Sigmoid colon (tissue), 4 donors: Measurements from ENCODE around the gene FAM131C.

Source experiments
- CTCF ChIP-seq, 4 experiments: fragments of 450-650 bp in 3 of 4; fragments of 200-600 bp in 1 of 4; IDR thresholded peaks; one replicate each; pipeline ENCODE4 v1.5.1; 2016 to 2019; ENCODE audit warnings: antibody characterized with exemption in 4 of 4, mild to moderate bottlenecking in 3 of 4, moderate library complexity in 2 of 4
- EP300 ChIP-seq, 4 donors: sonication (generic); formaldehyde crosslinking; IDR thresholded peaks; one replicate each; pipeline ENCODE4 v1.6.1; 2017; ENCODE audit warnings: antibody characterized with exemption in 4 of 4
- POLR2A ChIP-seq, 2 donors: fragments of 450-650 bp; IDR thresholded peaks; one replicate each; pipeline ENCODE4 v1.6.1; 2016; ENCODE audit warnings: antibody characterized with exemption in 2 of 2, mild to moderate bottlenecking in 2 of 2, moderate library complexity in 2 of 2
- POLR2AphosphoS5 ChIP-seq, 4 donors: sonication (generic); formaldehyde crosslinking; IDR thresholded peaks; one replicate each; pipeline ENCODE4 v1.6.1; 2017; ENCODE audit warnings: antibody characterized with exemption in 4 of 4

DNA sequence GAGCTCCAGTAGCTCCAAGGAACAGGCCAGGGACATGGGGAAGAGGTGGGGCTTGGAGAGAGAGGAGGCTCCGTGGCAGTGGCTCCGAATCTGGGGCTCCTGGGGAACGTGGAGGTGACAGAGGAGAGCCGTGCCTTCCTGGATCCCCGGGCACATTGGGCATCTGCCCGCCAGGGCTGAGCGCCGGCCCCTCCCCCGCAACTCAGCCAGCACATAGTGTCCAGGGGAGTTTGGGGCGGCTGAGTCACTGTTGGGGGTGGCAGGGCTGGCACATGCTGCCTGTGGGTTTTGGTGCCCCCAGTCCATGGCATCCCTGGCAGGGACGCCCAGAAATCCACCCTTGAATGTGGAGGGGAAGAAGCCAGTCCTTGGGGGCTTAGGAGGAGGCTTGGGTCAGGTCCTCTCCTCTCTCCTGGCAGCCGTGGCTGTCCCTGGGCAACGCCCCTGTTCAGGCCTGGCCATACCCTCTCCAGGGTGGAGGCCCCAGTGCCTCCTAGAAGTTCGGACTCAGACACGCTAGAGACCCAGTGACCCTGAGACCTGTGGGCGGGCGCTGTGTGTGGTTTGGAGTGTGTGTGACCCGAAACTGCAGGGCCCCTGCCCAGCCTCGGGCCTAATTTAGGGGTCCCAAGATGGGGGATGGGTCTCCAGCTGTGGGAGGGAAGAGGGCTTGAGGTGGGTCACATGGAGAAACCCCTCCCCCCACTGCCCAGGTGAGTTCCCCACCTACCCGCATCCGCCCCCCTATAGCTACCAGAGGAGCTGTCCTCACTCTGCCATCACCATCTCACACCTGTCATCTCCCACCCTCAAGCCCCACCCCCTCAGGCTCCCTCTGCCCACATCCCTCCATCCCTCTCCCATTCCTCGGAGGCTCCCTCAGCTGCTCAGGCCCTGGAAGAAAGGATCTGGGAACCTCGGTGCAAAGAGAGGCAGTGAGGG lies 57.2 kb downstream of the FAM131C start:
- TF ChIP-seq CTCF (IDR thresholded peaks at IDR 0.05) = no peak
- TF ChIP-seq EP300 (IDR thresholded peaks at IDR 0.05) = peak; percentile 66 to 96 (median 89)
- no peak for TF ChIP-seq POLR2A (IDR thresholded peaks at IDR 0.05)
- peak; percentile 77 to 86 (median 84) for TF ChIP-seq POLR2AphosphoS5 (IDR thresholded peaks at IDR 0.05)
